Uterus (tissue), 4 donors: ENCODE measurements around the gene SCUBE3. TPM values are rescaled to one million over a fixed set of nuclear protein-coding genes. Genes with fewer than 3 reads are reported as not detected.

Experiments
- DNase-seq, 2 donors: peaks; one replicate each; pipeline ENCODE4 v3.0.0-alpha.2; 2019 to 2020
- H3K27ac ChIP-seq, 2 donors: fragments of 200-600 bp; sonication (generic); 1 replicate in 1 of 2; 2 replicates in 1 of 2; pipeline ENCODE4 v1.5.1; 2016 to 2018
- H3K27me3 ChIP-seq, 2 donors: fragments of 200-600 bp; sonication (generic); one replicate each; pipeline ENCODE4 v1.5.1; 2018 to 2019; ENCODE audit warnings: control low read depth in 1 of 2
- H3K36me3 ChIP-seq, 2 donors: fragments of 200-600 bp; sonication (generic); one replicate each; pipeline ENCODE4 v1.5.1; 2019; ENCODE audit warnings: control low read depth in 1 of 2
- H3K4me1 ChIP-seq, 2 donors: fragments of 200-600 bp; sonication (generic); one replicate each; pipeline ENCODE4 v1.5.1; 2018 to 2019; ENCODE audit warnings: control low read depth in 1 of 2
- H3K4me3 ChIP-seq, 2 donors: fragments of 200-600 bp; sonication (generic); 1 replicate in 1 of 2; 2 replicates in 1 of 2; pipeline ENCODE4 v1.5.1; 2018 to 2019; ENCODE audit warnings: mild to moderate bottlenecking in 1 of 2
- H3K9me3 ChIP-seq, 2 donors: fragments of 200-600 bp; sonication (generic); one replicate each; pipeline ENCODE4 v1.5.1; 2019; ENCODE audit warnings: control low read depth in 1 of 2
- POLR2A ChIP-seq, 2 donors: fragments of 450-650 bp; IDR thresholded peaks; one replicate each; pipeline ENCODE4 v1.6.1; 2016; ENCODE audit warnings: antibody characterized with exemption in 2 of 2, mild to moderate bottlenecking in 1 of 2, moderate library complexity in 1 of 2
- intact Hi-C: fragments of 100-400 bp; cut with DNase I; formaldehyde crosslinking; loops from one replicate; pipeline ENCODE4 v1.15.1; 2023; ENCODE audit warnings: low total_unique reads
- total RNA-seq, 4 donors: library from RNA; depleted of rRNA in 3 of 4; stranded (reverse); fragments of >200 nt in 3 of 4; gene quantifications; one replicate each; pipeline versions ENCODE4 v1.1.0 to v1.2.4, GENCODE V29; 2014 to 2023
- TF ChIP-seq, protein P1 (sequence below), 4 experiments: fragments of 200-600 bp in 2 of 4; fragments of 450-650 bp in 2 of 4; sonication (generic) in 2 of 4; IDR thresholded peaks; one replicate each; pipeline ENCODE4 v1.5.1; 2016 to 2019; ENCODE audit warnings: antibody characterized with exemption in 4 of 4, mild to moderate bottlenecking in 2 of 4, moderate library complexity in 1 of 4
- donor health status: DM: yes; HTN: yes; CAD: no.

Gene SCUBE3
- total RNA-seq, 4 donors from 2014 or later = 0.61 to 3.3 TPM; not detected in 2

DNA sequence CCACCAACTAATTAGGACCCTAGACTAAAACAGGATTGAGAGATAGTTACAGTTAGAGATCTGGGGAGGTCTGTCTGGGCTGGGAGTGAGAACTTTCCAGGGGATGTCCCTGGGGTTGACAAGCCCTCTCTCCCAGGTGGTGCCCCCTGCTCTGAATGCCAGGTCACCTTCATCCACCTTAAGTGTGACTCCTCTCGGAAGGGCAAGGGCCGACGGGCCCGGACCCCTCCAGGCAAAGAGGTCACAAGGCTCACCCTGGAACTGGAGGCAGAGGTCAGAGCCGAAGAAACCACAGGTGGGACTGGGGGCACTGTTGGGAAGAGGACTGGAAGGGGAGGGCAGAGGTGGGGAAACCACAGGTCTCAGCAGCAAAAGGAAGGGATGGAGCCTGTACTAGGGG, 28.7 kb downstream of the SCUBE3 start:
- DNase-seq = no peak
- H3K4me3 ChIP-seq = no peak overlapping the region
- H3K27ac ChIP-seq = no peak overlapping the region
- intact Hi-C loops = no loop called here
- H3K4me1 ChIP-seq = peaks cover 0 to 4% of the 10 kb centered on the region in 2 donors
- H3K27me3 ChIP-seq = no peaks in the 10 kb centered on the region
- no peaks in the 10 kb centered on the region for H3K9me3 ChIP-seq
- H3K36me3 ChIP-seq = no peaks in the 10 kb centered on the region
- TF ChIP-seq, protein P1, sequence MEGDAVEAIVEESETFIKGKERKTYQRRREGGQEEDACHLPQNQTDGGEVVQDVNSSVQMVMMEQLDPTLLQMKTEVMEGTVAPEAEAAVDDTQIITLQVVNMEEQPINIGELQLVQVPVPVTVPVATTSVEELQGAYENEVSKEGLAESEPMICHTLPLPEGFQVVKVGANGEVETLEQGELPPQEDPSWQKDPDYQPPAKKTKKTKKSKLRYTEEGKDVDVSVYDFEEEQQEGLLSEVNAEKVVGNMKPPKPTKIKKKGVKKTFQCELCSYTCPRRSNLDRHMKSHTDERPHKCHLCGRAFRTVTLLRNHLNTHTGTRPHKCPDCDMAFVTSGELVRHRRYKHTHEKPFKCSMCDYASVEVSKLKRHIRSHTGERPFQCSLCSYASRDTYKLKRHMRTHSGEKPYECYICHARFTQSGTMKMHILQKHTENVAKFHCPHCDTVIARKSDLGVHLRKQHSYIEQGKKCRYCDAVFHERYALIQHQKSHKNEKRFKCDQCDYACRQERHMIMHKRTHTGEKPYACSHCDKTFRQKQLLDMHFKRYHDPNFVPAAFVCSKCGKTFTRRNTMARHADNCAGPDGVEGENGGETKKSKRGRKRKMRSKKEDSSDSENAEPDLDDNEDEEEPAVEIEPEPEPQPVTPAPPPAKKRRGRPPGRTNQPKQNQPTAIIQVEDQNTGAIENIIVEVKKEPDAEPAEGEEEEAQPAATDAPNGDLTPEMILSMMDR (IDR thresholded peaks at IDR 0.05) = no peak
- no peak for TF ChIP-seq POLR2A (IDR thresholded peaks at IDR 0.05)

DNA sequence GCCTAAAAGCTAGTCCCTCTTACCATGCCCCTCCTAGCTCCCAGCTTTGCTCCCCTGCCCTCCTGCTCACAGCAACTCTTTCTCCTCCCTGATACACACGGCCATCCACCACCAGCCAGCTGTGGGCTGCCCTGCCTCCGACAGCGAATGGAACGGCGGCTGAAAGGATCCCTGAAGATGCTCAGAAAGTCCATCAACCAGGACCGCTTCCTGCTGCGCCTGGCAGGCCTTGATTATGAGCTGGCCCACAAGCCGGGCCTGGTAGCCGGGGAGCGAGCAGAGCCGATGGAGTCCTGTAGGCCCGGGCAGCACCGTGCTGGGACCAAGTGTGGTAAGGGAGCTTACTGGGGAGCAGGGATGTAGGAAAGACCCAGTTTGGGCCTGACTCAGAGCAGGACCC, 29.1 kb downstream of the SCUBE3 start:
- Histone ChIP-seq H3K27ac (no peak overlapping the region), H3K36me3 (no peaks in the 10 kb centered on the region), H3K4me1 (peaks cover 0 to 4% of the 10 kb centered on the region in 2 donors)

DNA sequence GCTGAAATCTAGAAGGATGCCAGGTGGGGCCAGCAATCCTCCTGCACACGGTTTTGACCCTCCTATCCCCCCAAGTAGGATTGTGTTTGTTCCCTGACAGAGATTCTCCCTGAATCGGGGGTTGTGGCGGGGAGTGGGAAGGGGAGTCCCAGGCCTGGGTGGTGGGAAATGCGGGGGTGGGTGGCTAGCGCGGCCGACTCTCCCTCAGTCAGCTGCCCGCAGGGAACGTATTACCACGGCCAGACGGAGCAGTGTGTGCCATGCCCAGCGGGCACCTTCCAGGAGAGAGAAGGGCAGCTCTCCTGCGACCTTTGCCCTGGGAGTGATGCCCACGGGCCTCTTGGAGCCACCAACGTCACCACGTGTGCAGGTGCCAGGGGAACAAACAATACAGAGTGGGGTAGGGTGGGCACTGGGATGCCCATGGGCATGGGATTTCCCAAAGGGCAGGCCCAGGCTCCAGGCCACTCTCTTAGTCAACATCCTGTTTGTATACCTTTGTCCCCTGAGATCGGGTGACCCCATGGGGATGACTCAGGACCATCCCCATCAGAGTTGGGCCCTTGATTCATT, 29.7 kb downstream of the SCUBE3 start:
- Histone ChIP-seq H3K4me3 (no peak overlapping the region), H3K27me3 (no peaks in the 10 kb centered on the region), H3K4me1 (peaks cover 0 to 4% of the 10 kb centered on the region in 2 donors), H3K27ac (no peak overlapping the region), H3K9me3 (no peaks in the 10 kb centered on the region), H3K36me3 (no peaks in the 10 kb centered on the region)
- intact Hi-C loops = no loop called here
- no peak for TF ChIP-seq POLR2A (IDR thresholded peaks at IDR 0.05)
- TF ChIP-seq, protein P1 (IDR thresholded peaks at IDR 0.05) = no peak
- no peak for DNase-seq

More for the DNA sequence above, 29.1 kb downstream of the SCUBE3 start:
- Histone ChIP-seq H3K27me3 (no peaks in the 10 kb centered on the region), H3K9me3 (no peaks in the 10 kb centered on the region), H3K4me3 (no peak overlapping the region)
- intact Hi-C loops = no loop called here
- DNase-seq = no peak
- no peak for TF ChIP-seq POLR2A (IDR thresholded peaks at IDR 0.05)
- TF ChIP-seq, protein P1 (IDR thresholded peaks at IDR 0.05) = no peak

DNA sequence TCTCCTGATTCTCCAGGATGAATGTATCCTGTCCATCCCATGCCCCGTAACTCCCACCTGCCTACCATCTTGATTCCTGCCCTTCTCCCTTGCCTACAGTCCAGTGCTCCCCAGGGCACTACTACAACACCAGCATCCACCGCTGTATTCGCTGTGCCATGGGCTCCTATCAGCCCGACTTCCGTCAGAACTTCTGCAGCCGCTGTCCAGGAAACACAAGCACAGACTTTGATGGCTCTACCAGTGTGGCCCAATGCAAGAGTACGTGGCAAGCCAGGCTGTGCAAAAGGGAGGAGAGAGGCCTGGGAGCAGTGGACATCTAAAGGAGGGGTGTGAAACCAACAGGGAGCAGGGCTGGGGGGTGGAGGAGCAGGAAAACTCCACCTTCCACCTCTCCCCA, 30.8 kb downstream of the SCUBE3 start:
- Histone ChIP-seq H3K4me3 (no peak overlapping the region), H3K36me3 (no peaks in the 10 kb centered on the region), H3K27me3 (no peaks in the 10 kb centered on the region), H3K9me3 (no peaks in the 10 kb centered on the region), H3K4me1 (peaks cover 0 to 4% of the 10 kb centered on the region in 2 donors), H3K27ac (no peak overlapping the region)
- DNase-seq = no peak
- intact Hi-C loops = no loop called here
- no peak for TF ChIP-seq POLR2A (IDR thresholded peaks at IDR 0.05)
- TF ChIP-seq, protein P1 (IDR thresholded peaks at IDR 0.05) = no peak

DNA sequence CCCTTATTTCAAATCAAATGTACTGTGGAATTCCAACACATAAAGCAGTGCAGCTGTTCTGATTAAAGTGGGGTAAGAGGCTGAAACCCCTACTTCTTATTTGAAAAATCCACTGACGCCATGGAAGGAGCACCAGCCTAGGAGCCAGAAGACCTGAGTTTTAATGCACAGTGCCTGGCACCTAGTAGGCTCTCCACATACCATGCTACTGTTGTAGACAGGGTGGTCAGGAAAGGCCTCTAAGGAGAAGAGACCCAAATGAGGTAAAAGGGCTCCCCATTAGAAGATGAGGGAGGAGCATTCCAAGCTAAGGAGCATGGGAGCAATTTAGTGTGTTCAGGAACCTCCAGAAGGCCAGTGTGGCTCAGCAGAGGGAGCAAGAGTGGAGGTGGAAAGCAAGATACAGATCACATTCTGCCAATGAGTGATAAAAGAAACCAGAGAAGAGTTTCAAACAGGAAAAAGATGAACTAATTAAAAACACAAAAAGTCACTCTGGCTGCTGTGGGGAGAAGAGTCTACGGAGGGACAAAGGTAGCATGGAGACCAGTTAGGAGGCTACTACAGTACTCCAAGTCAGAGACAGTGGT, 34.0 kb downstream of the SCUBE3 start:
- intact Hi-C loops = no loop called here
- no peak for DNase-seq
- TF ChIP-seq POLR2A (IDR thresholded peaks at IDR 0.05) = no peak
- TF ChIP-seq, protein P1 (IDR thresholded peaks at IDR 0.05) = no peak
- Histone ChIP-seq H3K4me1 (peaks cover 0 to 4% of the 10 kb centered on the region in 2 donors), H3K9me3 (no peaks in the 10 kb centered on the region), H3K4me3 (no peak overlapping the region), H3K36me3 (no peaks in the 10 kb centered on the region), H3K27ac (no peak overlapping the region), H3K27me3 (no peaks in the 10 kb centered on the region)
